Subcutaneous preadipocyte (primary cell): ENCODE measurements around the gene RPL22L1. TPM values are rescaled to one million over a fixed set of nuclear protein-coding genes. Genes with fewer than 3 reads are reported as not detected.

ENCODE experiments used
- total RNA-seq: library from RNA; depleted of rRNA; stranded (reverse); fragments of >200 nt; gene quantifications from 2 replicates; pipeline ENCODE4 v1.2.3, GENCODE V29; 2012

The RPL22L1 gene
- 191 and 384 TPM in 2 replicates for total RNA-seq

DNA sequence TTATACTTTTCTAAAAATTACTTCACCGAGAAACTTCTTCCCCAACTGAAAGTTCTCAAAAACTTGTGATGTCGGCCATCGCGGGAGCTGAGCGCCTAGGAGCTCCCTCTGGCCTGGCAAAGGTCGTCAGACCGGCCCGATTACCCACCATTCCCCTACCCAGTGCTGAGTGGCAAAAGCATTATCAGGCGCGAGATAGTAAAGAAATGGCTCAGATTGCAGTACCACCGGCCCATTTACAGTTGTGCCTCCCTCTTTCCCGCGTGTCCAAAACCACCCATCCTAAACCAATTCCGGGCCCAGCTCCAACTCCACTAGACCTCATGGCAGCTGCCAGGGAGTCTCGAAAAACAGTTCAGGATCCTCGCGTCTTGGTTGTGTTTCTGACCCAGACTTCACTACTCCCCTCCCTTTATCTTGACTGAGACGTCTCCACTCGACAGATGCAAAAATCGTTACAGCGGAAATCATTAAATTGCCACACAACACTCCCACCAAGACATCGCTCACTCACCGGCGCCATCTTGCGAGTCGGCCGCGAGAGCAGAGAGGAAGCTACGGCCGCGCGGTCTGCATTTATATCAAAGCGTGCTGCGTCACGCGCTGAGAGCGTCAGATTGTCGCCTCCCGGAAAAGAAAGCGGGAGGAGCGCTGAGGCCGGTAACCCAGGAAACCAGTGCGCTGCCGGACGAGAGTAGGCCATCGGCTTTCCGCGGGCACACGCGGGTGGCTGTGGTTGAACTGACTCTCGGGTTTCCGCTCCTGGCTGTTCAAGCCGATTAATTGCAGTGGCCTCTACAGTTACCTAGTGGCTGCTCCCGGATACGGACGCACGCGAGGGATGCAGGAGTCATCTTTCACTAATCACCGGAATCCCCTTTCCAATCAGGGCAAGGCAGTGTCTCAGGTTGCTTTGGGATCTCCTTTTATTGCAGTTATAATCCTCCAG is at the start of gene RPL22L1:
TSS of gene RPL22L1 (minus strand) at position 551 of the 949 bp plus-strand sequence. CDS start at position 523, 28 bp downstream.

DNA sequence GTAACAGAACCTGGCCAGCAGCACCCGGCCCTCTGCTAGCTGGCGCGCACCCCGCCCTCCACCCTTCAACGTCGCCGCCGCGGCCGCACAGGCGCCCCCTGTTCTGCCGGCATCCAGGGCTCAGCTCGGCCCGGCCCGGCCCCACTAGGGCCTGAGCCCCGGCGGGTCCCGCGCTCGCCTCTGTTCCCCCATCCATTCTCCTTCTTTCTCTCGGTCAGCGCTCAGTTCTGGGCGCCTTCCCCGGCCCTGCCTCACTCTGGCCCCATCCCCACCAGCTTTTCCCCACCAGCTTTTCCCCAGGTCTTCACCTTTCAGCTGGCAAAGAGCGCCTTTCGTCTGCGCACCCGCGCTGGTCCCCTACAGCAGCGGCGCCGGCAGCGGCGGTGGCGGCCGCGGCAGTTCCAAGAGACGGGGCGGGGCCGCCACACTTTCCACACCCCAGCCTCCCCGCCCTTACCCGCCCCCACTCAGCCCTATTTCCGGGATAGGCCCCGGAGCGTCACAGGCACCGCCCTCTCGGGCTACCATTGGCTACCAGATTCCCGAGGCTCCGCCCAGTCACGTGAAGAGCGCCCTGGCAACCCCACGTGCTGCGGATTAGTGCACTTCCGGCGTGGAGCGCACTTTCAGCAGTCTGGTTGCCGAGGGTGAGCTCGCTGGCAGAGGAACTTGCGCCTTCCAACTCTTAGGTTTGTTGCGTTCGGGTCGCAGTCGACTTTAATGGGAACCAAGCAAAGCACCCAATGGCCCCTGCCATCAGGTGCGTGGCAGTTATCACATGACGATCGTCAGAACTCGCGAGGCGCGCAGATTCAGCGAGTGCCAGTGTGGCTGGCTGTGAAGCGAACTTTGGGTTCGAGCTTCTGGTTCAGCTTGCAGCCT is 38.5 kb upstream of the RPL22L1 start, which contains the start of gene EIF5A2:
TSS of gene EIF5A2 (minus strand) at position 403 of the 882 bp plus-strand sequence. CDS start 831 bp downstream, outside the sequence.

Other genes with a start within 250 kb of the RPL22L1 start
- gene EIF5A2, start 38.4 kb upstream of the RPL22L1 start, total RNA-seq = 5.9 and 6.8 TPM in 2 replicates
- gene SLC2A2, start 156.5 kb upstream of the RPL22L1 start, total RNA-seq = not detected in 2 replicates